H1 (cell line): Measurements from ENCODE around the gene DPP3. TPM values are rescaled to one million over a fixed set of nuclear protein-coding genes. Genes with fewer than 3 reads are reported as not detected.
A peak's percentile ranks its signal among the peaks of the same experiment; 100 is the strongest.

Experiments
- ASH2L ChIP-seq: fragments of 200-600, 300-600 bp; sonication (generic); IDR thresholded peaks from one replicate; pipeline ENCODE4 v1.7.1; 2017; ENCODE audit warnings: low read length
- CTBP2 ChIP-seq: IDR thresholded peaks from 2 replicates; pipeline ENCODE4 v1.7.0; 2011; ENCODE audit warnings: borderline replicate concordance, mild to moderate bottlenecking, moderate library complexity, mixed read lengths, low read length; ENCODE audit not compliant: insufficient read depth, insufficient read length
- EP300 ChIP-seq, 2 experiments: IDR thresholded peaks; 1 replicate in 1 of 2; 2 replicates in 1 of 2; pipeline ENCODE4 v1.6.1; 2011 to 2012; ENCODE audit warnings: low read depth in 2 of 2, low read length in 2 of 2, mild to moderate bottlenecking in 2 of 2, borderline replicate concordance in 1 of 2, inconsistent platforms in 1 of 2, moderate library complexity in 1 of 2
- RAD21 ChIP-seq, 2 experiments: IDR thresholded peaks in 1 of 2; conservative IDR thresholded peaks in 1 of 2; 2 replicates each; pipeline ENCODE4 v1.6.1; 2011; ENCODE audit warnings: low read depth in 2 of 2, low read length in 2 of 2, improper control_type of control experiment in 1 of 2, inconsistent platforms in 1 of 2, mild to moderate bottlenecking in 1 of 2, moderate library complexity in 1 of 2
- SP4 ChIP-seq: IDR thresholded peaks from 2 replicates; pipeline ENCODE4 v1.6.1; 2012; ENCODE audit warnings: low read length, inconsistent platforms
- TAF7 ChIP-seq: optimal IDR thresholded peaks from 2 replicates; pipeline ENCODE3; 2011; ENCODE audit warnings: low read depth, mild to moderate bottlenecking, inconsistent platforms, low read length, moderate library complexity, borderline replicate concordance
- polyA plus RNA-seq, 7 experiments: library from polyadenylated mRNA; depleted of rRNA in 3 of 7; stranded (reverse) in 5 of 7; unstranded in 2 of 7; fragments of >200 nt in 5 of 7; fragments of 200-250 nt in 2 of 7; gene quantifications; 1 replicate in 5 of 7; 2 replicates in 1 of 7; 4 replicates in 1 of 7; pipeline versions ENCODE4 v1.2.1 to v1.2.3, GENCODE V29; 2011 to 2013; ENCODE audit warnings: missing spikeins in 2 of 7, mixed read lengths in 2 of 7
- total RNA-seq: library from RNA; stranded (reverse); fragmentation: NEBNext Ultra II Directional; extraction: Animal tissue kit (Norgen Biotek cat#: 25700); gene quantifications from 2 replicates; pipeline ENCODE4 v1.2.1, GENCODE V29; 2021
- TF ChIP-seq, protein P1 (sequence below), 3 experiments: IDR thresholded peaks; 1 replicate in 2 of 3; 2 replicates in 1 of 3; pipeline versions ENCODE4 v1.5.1 to v1.6.1; 2011; ENCODE audit warnings: low read length in 3 of 3, mild to moderate bottlenecking in 3 of 3, inconsistent platforms in 2 of 3, low read depth in 1 of 3, moderate library complexity in 1 of 3; ENCODE audit not compliant: insufficient read depth in 1 of 3; ENCODE audit errors: control extremely low read depth in 1 of 3
- TF ChIP-seq, protein P2 (sequence below): fragments of 300-600 bp; sonication (generic); IDR thresholded peaks from 2 replicates; pipeline ENCODE4 v1.7.1; 2012; ENCODE audit warnings: low read length, moderate library complexity, mild to moderate bottlenecking, inconsistent platforms; ENCODE audit not compliant: insufficient replicate concordance

DPP3 gene
- total and polyA plus RNA-seq, 2 of the 8 experiments (the other 6 are each of a cell fraction or from before 2014, with no cell fraction given) = 75.1 to 82.7 TPM

DNA sequence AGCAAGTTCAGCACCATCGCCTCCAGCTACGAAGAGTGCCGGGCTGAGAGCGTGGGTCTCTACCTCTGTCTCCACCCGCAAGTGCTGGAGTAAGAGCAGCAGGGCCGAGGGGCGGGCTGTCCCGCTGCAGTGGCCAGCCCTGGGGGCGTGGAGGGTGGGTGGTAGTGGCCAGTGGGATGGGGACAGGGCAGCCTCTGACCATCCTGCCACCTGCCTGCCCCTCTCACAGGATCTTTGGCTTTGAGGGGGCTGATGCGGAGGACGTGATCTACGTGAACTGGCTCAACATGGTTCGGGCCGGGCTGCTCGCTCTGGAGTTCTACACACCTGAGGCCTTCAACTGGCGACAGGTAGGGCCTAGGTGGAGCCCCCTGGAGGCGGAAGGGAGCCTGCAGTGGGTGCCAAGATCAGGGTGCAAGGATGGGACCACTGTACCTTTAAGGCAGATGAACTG, 15.2 kb downstream of the DPP3 start (continued):
- TF ChIP-seq EP300 (IDR thresholded peaks at IDR 0.05; ENCODE audit: borderline replicate concordance in 1 of 2, low read depth in 2 of 2, low read length in 2 of 2) (no peak), ASH2L (no peak), SP4 (no peak), TAF7 (no peak), CTBP2 (no peak), RAD21 (IDR thresholded peaks at IDR 0.05 in 1 of 2, conservative IDR thresholded peaks at IDR 0.05 in 1 of 2; ENCODE audit: low read depth in 2 of 2, low read length in 2 of 2) (peak; percentile 20 to 46; a peak in 3 of 4 replicates)
- TF ChIP-seq, protein P1, sequence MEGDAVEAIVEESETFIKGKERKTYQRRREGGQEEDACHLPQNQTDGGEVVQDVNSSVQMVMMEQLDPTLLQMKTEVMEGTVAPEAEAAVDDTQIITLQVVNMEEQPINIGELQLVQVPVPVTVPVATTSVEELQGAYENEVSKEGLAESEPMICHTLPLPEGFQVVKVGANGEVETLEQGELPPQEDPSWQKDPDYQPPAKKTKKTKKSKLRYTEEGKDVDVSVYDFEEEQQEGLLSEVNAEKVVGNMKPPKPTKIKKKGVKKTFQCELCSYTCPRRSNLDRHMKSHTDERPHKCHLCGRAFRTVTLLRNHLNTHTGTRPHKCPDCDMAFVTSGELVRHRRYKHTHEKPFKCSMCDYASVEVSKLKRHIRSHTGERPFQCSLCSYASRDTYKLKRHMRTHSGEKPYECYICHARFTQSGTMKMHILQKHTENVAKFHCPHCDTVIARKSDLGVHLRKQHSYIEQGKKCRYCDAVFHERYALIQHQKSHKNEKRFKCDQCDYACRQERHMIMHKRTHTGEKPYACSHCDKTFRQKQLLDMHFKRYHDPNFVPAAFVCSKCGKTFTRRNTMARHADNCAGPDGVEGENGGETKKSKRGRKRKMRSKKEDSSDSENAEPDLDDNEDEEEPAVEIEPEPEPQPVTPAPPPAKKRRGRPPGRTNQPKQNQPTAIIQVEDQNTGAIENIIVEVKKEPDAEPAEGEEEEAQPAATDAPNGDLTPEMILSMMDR (IDR thresholded peaks at IDR 0.05; ENCODE audit: control extremely low read depth in 1 of 3, insufficient read depth in 1 of 3, low read depth in 1 of 3, low read length in 3 of 3) = peak; percentile 64 to 84 (median 76)
- TF ChIP-seq, protein P2, sequence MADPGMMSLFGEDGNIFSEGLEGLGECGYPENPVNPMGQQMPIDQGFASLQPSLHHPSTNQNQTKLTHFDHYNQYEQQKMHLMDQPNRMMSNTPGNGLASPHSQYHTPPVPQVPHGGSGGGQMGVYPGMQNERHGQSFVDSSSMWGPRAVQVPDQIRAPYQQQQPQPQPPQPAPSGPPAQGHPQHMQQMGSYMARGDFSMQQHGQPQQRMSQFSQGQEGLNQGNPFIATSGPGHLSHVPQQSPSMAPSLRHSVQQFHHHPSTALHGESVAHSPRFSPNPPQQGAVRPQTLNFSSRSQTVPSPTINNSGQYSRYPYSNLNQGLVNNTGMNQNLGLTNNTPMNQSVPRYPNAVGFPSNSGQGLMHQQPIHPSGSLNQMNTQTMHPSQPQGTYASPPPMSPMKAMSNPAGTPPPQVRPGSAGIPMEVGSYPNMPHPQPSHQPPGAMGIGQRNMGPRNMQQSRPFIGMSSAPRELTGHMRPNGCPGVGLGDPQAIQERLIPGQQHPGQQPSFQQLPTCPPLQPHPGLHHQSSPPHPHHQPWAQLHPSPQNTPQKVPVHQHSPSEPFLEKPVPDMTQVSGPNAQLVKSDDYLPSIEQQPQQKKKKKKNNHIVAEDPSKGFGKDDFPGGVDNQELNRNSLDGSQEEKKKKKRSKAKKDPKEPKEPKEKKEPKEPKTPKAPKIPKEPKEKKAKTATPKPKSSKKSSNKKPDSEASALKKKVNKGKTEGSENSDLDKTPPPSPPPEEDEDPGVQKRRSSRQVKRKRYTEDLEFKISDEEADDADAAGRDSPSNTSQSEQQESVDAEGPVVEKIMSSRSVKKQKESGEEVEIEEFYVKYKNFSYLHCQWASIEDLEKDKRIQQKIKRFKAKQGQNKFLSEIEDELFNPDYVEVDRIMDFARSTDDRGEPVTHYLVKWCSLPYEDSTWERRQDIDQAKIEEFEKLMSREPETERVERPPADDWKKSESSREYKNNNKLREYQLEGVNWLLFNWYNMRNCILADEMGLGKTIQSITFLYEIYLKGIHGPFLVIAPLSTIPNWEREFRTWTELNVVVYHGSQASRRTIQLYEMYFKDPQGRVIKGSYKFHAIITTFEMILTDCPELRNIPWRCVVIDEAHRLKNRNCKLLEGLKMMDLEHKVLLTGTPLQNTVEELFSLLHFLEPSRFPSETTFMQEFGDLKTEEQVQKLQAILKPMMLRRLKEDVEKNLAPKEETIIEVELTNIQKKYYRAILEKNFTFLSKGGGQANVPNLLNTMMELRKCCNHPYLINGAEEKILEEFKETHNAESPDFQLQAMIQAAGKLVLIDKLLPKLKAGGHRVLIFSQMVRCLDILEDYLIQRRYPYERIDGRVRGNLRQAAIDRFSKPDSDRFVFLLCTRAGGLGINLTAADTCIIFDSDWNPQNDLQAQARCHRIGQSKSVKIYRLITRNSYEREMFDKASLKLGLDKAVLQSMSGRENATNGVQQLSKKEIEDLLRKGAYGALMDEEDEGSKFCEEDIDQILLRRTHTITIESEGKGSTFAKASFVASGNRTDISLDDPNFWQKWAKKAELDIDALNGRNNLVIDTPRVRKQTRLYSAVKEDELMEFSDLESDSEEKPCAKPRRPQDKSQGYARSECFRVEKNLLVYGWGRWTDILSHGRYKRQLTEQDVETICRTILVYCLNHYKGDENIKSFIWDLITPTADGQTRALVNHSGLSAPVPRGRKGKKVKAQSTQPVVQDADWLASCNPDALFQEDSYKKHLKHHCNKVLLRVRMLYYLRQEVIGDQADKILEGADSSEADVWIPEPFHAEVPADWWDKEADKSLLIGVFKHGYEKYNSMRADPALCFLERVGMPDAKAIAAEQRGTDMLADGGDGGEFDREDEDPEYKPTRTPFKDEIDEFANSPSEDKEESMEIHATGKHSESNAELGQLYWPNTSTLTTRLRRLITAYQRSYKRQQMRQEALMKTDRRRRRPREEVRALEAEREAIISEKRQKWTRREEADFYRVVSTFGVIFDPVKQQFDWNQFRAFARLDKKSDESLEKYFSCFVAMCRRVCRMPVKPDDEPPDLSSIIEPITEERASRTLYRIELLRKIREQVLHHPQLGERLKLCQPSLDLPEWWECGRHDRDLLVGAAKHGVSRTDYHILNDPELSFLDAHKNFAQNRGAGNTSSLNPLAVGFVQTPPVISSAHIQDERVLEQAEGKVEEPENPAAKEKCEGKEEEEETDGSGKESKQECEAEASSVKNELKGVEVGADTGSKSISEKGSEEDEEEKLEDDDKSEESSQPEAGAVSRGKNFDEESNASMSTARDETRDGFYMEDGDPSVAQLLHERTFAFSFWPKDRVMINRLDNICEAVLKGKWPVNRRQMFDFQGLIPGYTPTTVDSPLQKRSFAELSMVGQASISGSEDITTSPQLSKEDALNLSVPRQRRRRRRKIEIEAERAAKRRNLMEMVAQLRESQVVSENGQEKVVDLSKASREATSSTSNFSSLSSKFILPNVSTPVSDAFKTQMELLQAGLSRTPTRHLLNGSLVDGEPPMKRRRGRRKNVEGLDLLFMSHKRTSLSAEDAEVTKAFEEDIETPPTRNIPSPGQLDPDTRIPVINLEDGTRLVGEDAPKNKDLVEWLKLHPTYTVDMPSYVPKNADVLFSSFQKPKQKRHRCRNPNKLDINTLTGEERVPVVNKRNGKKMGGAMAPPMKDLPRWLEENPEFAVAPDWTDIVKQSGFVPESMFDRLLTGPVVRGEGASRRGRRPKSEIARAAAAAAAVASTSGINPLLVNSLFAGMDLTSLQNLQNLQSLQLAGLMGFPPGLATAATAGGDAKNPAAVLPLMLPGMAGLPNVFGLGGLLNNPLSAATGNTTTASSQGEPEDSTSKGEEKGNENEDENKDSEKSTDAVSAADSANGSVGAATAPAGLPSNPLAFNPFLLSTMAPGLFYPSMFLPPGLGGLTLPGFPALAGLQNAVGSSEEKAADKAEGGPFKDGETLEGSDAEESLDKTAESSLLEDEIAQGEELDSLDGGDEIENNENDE = no peak
